H1 (cell line): Measurements from ENCODE around the gene MYOT. TPM values are rescaled to one million over a fixed set of nuclear protein-coding genes. Genes with fewer than 3 reads are reported as not detected.

Source experiments
- CTCF ChIA-PET: fragments of 300-600 bp; sonication (Branson Sonifier 250); formaldehyde crosslinking; loops from one replicate; lab custom pipeline; 2021; ENCODE audit not compliant: partially characterized antibody; lab: Charles Lee
- POLR2A ChIA-PET: fragments of 300-600 bp; sonication (Branson Sonifier 250); formaldehyde crosslinking; loops from one replicate; lab custom pipeline; 2021; ENCODE audit warnings: inconsistent platforms; ENCODE audit not compliant: partially characterized antibody; lab: Charles Lee
- DNase-seq, 2 experiments: peaks; one replicate each; pipeline versions ENCODE4 v3.0.0 to v3.0.0-alpha.2; 2010 to 2022; ENCODE audit warnings: low spot score in 2 of 2, low read depth in 1 of 2, mixed read lengths in 1 of 2
- FAIRE-seq: peaks from 2 replicates; lab custom pipeline; 2011; peaks lifted over from hg19 to GRCh38; lab: Jason Lieb, UNC
- H2AFZ ChIP-seq: 2 replicates; pipeline ENCODE4 v1.8.1; 2012; ENCODE audit warnings: low read length, inconsistent platforms
- H2AK5ac ChIP-seq: 2 replicates; pipeline ENCODE4 v1.6.1; 2013; ENCODE audit warnings: low read depth, low read length
- H2BK120ac ChIP-seq: replicated peaks from 2 replicates; pipeline ENCODE3; 2013; ENCODE audit warnings: low read depth, low read length, inconsistent platforms
- H2BK12ac ChIP-seq: 2 replicates; pipeline ENCODE4 v1.6.1; 2013; ENCODE audit warnings: low read depth, low read length
- H2BK15ac ChIP-seq: 2 replicates; pipeline ENCODE4 v1.6.1; 2013; ENCODE audit warnings: low read length
- H2BK20ac ChIP-seq: 2 replicates; pipeline ENCODE4 v1.6.1; 2013; ENCODE audit warnings: low read length
- H2BK5ac ChIP-seq: 2 replicates; pipeline ENCODE4 v1.6.1; 2013; ENCODE audit warnings: low read depth, low read length
- H3K14ac ChIP-seq: 2 replicates; pipeline ENCODE4 v1.6.1; 2013; ENCODE audit warnings: inconsistent platforms; ENCODE audit not compliant: insufficient read length
- H3K18ac ChIP-seq: 2 replicates; pipeline ENCODE4 v1.6.1; 2013; ENCODE audit warnings: low read length; ENCODE audit errors: extremely low read depth
- H3K23ac ChIP-seq: 2 replicates; pipeline ENCODE4 v1.6.1; 2013; ENCODE audit warnings: inconsistent platforms; ENCODE audit not compliant: insufficient read length
- H3K23me2 ChIP-seq: 2 replicates; pipeline ENCODE4 v1.6.1; 2013; ENCODE audit warnings: low read depth, low read length
- H3K27ac ChIP-seq: 2 replicates; pipeline ENCODE4 v1.6.1; 2011; ENCODE audit warnings: low read depth, low read length, inconsistent platforms
- H3K27me3 ChIP-seq, 4 experiments: replicated peaks in 1 of 4; 1 replicate in 1 of 4; 2 replicates in 3 of 4; pipeline versions ENCODE4 v1.6.1 to v1.8.1; 2011 to 2013; ENCODE audit warnings: low read length in 3 of 4, mild to moderate bottlenecking in 3 of 4, inconsistent platforms in 2 of 4, mixed read lengths in 2 of 4, moderate library complexity in 1 of 4; ENCODE audit not compliant: control insufficient read depth in 3 of 4, insufficient read depth in 3 of 4; ENCODE audit errors: extremely low read depth in 1 of 4
- H3K36me3 ChIP-seq, 4 experiments: 2 replicates each; pipeline versions ENCODE4 v1.6.1 to v1.8.1; 2011 to 2013; ENCODE audit warnings: mild to moderate bottlenecking in 4 of 4, low read length in 3 of 4, moderate library complexity in 2 of 4, control low read depth in 1 of 4, inconsistent platforms in 1 of 4; ENCODE audit not compliant: insufficient read depth in 4 of 4, control insufficient read depth in 2 of 4
- H3K4ac ChIP-seq: replicated peaks from 2 replicates; pipeline ENCODE3; 2013; ENCODE audit warnings: low read length, low read depth, mixed read lengths, inconsistent platforms; ENCODE audit not compliant: insufficient read length
- H3K4me1 ChIP-seq, 4 experiments: replicated peaks in 1 of 4; 1 replicate in 1 of 4; 2 replicates in 3 of 4; pipeline versions ENCODE4 v1.6.1 to v1.8.1; 2011 to 2013; ENCODE audit warnings: low read length in 3 of 4, inconsistent platforms in 2 of 4, mixed read lengths in 1 of 4; ENCODE audit not compliant: insufficient read depth in 4 of 4, control insufficient read depth in 3 of 4
- H3K4me2 ChIP-seq, 2 experiments: 2 replicates each; pipeline versions ENCODE4 v1.6.1 to v1.8.1; 2011 to 2013; ENCODE audit warnings: low read depth in 2 of 2, low read length in 2 of 2, control low read depth in 1 of 2, inconsistent platforms in 1 of 2, mild to moderate bottlenecking in 1 of 2; ENCODE audit not compliant: insufficient read depth in 1 of 2
- H3K4me3 ChIP-seq, 4 experiments: fragments of 200-600, 300-600 bp in 1 of 4; sonication (generic), shearing (Covaris generic), sonication (Bioruptor Twin) in 1 of 4; 2 replicates each; pipeline versions ENCODE4 v1.5.1 to v1.8.1; 2011 to 2016; ENCODE audit warnings: low read length in 4 of 4, low read depth in 3 of 4, control low read depth in 2 of 4, inconsistent platforms in 2 of 4, mild to moderate bottlenecking in 2 of 4, mixed read lengths in 1 of 4, moderate library complexity in 1 of 4; ENCODE audit not compliant: insufficient read depth in 2 of 4; ENCODE audit errors: extremely low read depth in 1 of 4
- H3K56ac ChIP-seq: replicated peaks from 2 replicates; pipeline ENCODE3; 2013; ENCODE audit warnings: low read depth, mild to moderate bottlenecking, mixed read lengths, low read length, inconsistent platforms; ENCODE audit not compliant: insufficient read length
- H3K79me1 ChIP-seq: 2 replicates; pipeline ENCODE4 v1.6.1; 2013; ENCODE audit warnings: low read depth, low read length, control low read depth
- H3K79me2 ChIP-seq, 2 experiments: 2 replicates each; pipeline versions ENCODE4 v1.6.1 to v1.8.1; 2012 to 2013; ENCODE audit warnings: low read length in 2 of 2, mild to moderate bottlenecking in 2 of 2, inconsistent platforms in 1 of 2; ENCODE audit not compliant: insufficient read depth in 2 of 2, control insufficient read depth in 1 of 2
- H3K9ac ChIP-seq, 4 experiments: replicated peaks in 1 of 4; 1 replicate in 1 of 4; 2 replicates in 3 of 4; pipeline versions ENCODE4 v1.6.1 to v1.8.1; 2011 to 2013; ENCODE audit warnings: low read depth in 3 of 4, low read length in 3 of 4, control low read depth in 2 of 4, mild to moderate bottlenecking in 2 of 4, moderate library complexity in 2 of 4, inconsistent platforms in 1 of 4; ENCODE audit errors: extremely low read depth in 1 of 4
- H3K9me3 ChIP-seq, 2 experiments: 2 replicates each; pipeline versions ENCODE4 v1.6.1 to v1.8.1; 2012 to 2013; ENCODE audit warnings: mild to moderate bottlenecking in 2 of 2, moderate library complexity in 2 of 2, control low read depth in 1 of 2, inconsistent platforms in 1 of 2, low read depth in 1 of 2, low read length in 1 of 2, mixed read lengths in 1 of 2; ENCODE audit not compliant: insufficient read depth in 2 of 2
- H4K20me1 ChIP-seq, 2 experiments: replicated peaks in 1 of 2; 2 replicates each; pipeline versions ENCODE3 to v1.8.1; 2011 to 2013; ENCODE audit warnings: inconsistent platforms in 2 of 2, low read length in 2 of 2, mild to moderate bottlenecking in 1 of 2; ENCODE audit not compliant: insufficient read depth in 2 of 2, control insufficient read depth in 1 of 2
- H4K5ac ChIP-seq: 2 replicates; pipeline ENCODE4 v1.6.1; 2013; ENCODE audit warnings: low read length, low read depth, mixed read lengths, inconsistent platforms; ENCODE audit not compliant: insufficient read length
- H4K8ac ChIP-seq: 2 replicates; pipeline ENCODE4 v1.8.0; 2013; ENCODE audit warnings: mild to moderate bottlenecking, moderate library complexity, low read length, inconsistent platforms; ENCODE audit not compliant: insufficient read depth; ENCODE audit errors: extremely low read depth
- H4K91ac ChIP-seq: replicated peaks from 2 replicates; pipeline ENCODE3; 2013; ENCODE audit warnings: low read length, mixed read lengths, inconsistent platforms; ENCODE audit not compliant: insufficient read length
- SIX5 ChIP-seq: IDR thresholded peaks from 2 replicates; pipeline ENCODE4 v1.6.1; 2011; ENCODE audit warnings: mild to moderate bottlenecking, low read depth, low read length
- WGBS, 2 experiments: shearing (Covaris generic) in 1 of 2; methylation state at CpG; one replicate each; pipeline versions ENCODE4 v1.1.6 to v1.1.7; 2013 to 2015; ENCODE audit warnings: low lambda C conversion rate in 2 of 2, mixed read lengths in 2 of 2, inconsistent platforms in 1 of 2, low coverage in 1 of 2, missing lambda C conversion rate in 1 of 2; ENCODE audit not compliant: insufficient replicate concordance in 2 of 2, insufficient coverage in 1 of 2, insufficient read length in 1 of 2; ENCODE audit errors: extremely low coverage in 1 of 2, missing lambda C conversion rate in 1 of 2; 5-methylcytosine and 5-hydroxymethylcytosine counted together
- polyA plus RNA-seq, 7 experiments: library from polyadenylated mRNA; depleted of rRNA in 3 of 7; stranded (reverse) in 5 of 7; unstranded in 2 of 7; fragments of >200 nt in 5 of 7; fragments of 200-250 nt in 2 of 7; gene quantifications; 1 replicate in 5 of 7; 2 replicates in 1 of 7; 4 replicates in 1 of 7; pipeline versions ENCODE4 v1.2.1 to v1.2.3, GENCODE V29; 2011 to 2013; ENCODE audit warnings: missing spikeins in 2 of 7, mixed read lengths in 2 of 7
- total RNA-seq: library from RNA; stranded (reverse); fragmentation: NEBNext Ultra II Directional; extraction: Animal tissue kit (Norgen Biotek cat#: 25700); gene quantifications from 2 replicates; pipeline ENCODE4 v1.2.1, GENCODE V29; 2021

Gene MYOT
- total and polyA plus RNA-seq, 2 of the 8 experiments (the other 6 are each of a cell fraction or from before 2014, with no cell fraction given) = not detected

GRCh38 chr5:137858223-137858916 lies 9.3 kb upstream of the MYOT start:
- H4K91ac ChIP-seq = no peak overlapping the region
- H3K4me1 ChIP-seq = no peaks in the 10 kb centered on the region
- TF ChIP-seq SIX5 = no peak
- H3K23me2 ChIP-seq = no peaks in the 10 kb centered on the region
- H3K4me3 ChIP-seq = no peak overlapping the region
- DNase-seq (no peak), FAIRE-seq (no peak)
- no peaks in the 10 kb centered on the region for H3K79me1 ChIP-seq
- no peak overlapping the region for H3K4ac ChIP-seq
- H3K79me2 ChIP-seq = no peaks in the 10 kb centered on the region
- no peaks in the 10 kb centered on the region for H3K27me3 ChIP-seq
- H3K14ac ChIP-seq = no peak overlapping the region
- no peak overlapping the region for H4K5ac ChIP-seq
- no peak overlapping the region for H2BK15ac ChIP-seq
- no peak overlapping the region for H3K4me2 ChIP-seq
- H2BK120ac ChIP-seq = no peak overlapping the region
- H2AFZ ChIP-seq = no peak overlapping the region
- H3K36me3 ChIP-seq = no peaks in the 10 kb centered on the region
- POLR2A ChIA-PET = no interaction called here
- H4K20me1 ChIP-seq = no peaks in the 10 kb centered on the region
- CTCF ChIA-PET = interaction anchor here (1.1 kb wide), 1 partner anchor 80 kb away, joined by 3 read pairs; no protein-coding TSS in a partner anchor
- H3K18ac ChIP-seq = no peak overlapping the region
- 88% methylated on average over 3 of the region's 3 CpGs; no CpG with 5 or more reads in 1 of the 2 experiments for WGBS, 2 experiments
- no peak overlapping the region for H4K8ac ChIP-seq
- no peaks in the 10 kb centered on the region for H3K9me3 ChIP-seq
- H3K56ac ChIP-seq = no peak overlapping the region
- H3K9ac ChIP-seq = no peak overlapping the region
- H3K27ac ChIP-seq = no peak overlapping the region
- H3K23ac ChIP-seq = no peak overlapping the region
- no peak overlapping the region for H2AK5ac ChIP-seq
- H2BK5ac ChIP-seq = no peak overlapping the region
- no peak overlapping the region for H2BK12ac ChIP-seq
- H2BK20ac ChIP-seq = no peak overlapping the region
